CD14-positive monocyte (primary cell): ENCODE data around the gene COPS4. TPM values are rescaled to one million over a fixed set of nuclear protein-coding genes. Genes with fewer than 3 reads are reported as not detected.

Experiments used
- DNase-seq, 3 donors: peaks; one replicate each; pipeline ENCODE4 v3.0.0-alpha.2; 2011 to 2022
- H2AFZ ChIP-seq: 2 replicates; pipeline ENCODE4 v1.6.0; 2012; ENCODE audit warnings: mild to moderate bottlenecking, low read depth, low read length, inconsistent platforms; ENCODE audit not compliant: insufficient read depth, poor library complexity, severe bottlenecking
- H3K27ac ChIP-seq, 2 donors: 1 replicate in 1 of 2; 2 replicates in 1 of 2; pipeline ENCODE4 v1.5.1; 2012 to 2013; ENCODE audit warnings: low read length in 2 of 2, control low read depth in 1 of 2, inconsistent platforms in 1 of 2, low read depth in 1 of 2, mild to moderate bottlenecking in 1 of 2
- H3K27me3 ChIP-seq, 2 donors: one replicate each; pipeline versions ENCODE4 v1.6.0 to v1.6.1; 2011 to 2013; ENCODE audit warnings: low read length in 2 of 2; ENCODE audit not compliant: control insufficient read depth in 2 of 2, insufficient read depth in 2 of 2
- H3K36me3 ChIP-seq, 2 donors: replicated peaks in 1 of 2; 1 replicate in 1 of 2; 2 replicates in 1 of 2; pipeline versions ENCODE4 v1.5.1 to v1.6.1; 2012 to 2013; ENCODE audit warnings: low read length in 2 of 2, control low read depth in 1 of 2, inconsistent platforms in 1 of 2, mild to moderate bottlenecking in 1 of 2; ENCODE audit not compliant: insufficient read depth in 2 of 2, control insufficient read depth in 1 of 2
- H3K4me1 ChIP-seq, 2 donors: 1 replicate in 1 of 2; 2 replicates in 1 of 2; pipeline versions ENCODE4 v1.5.1 to v1.6.1; 2012 to 2013; ENCODE audit warnings: low read length in 2 of 2, control low read depth in 1 of 2, inconsistent platforms in 1 of 2, mild to moderate bottlenecking in 1 of 2, moderate library complexity in 1 of 2; ENCODE audit not compliant: insufficient read depth in 2 of 2, control insufficient read depth in 1 of 2
- H3K4me2 ChIP-seq: replicated peaks from 2 replicates; pipeline ENCODE3; 2012; ENCODE audit warnings: low read length, moderate library complexity, mild to moderate bottlenecking; ENCODE audit not compliant: poor library complexity, severe bottlenecking; ENCODE audit errors: extremely low read depth
- H3K4me3 ChIP-seq, 3 experiments: fragments of 200-600 bp in 1 of 3; sonication (generic) in 1 of 3; replicated peaks in 1 of 3; 1 replicate in 2 of 3; 2 replicates in 1 of 3; pipeline ENCODE4 v1.5.1; 2011 to 2013; ENCODE audit warnings: low read length in 3 of 3, mild to moderate bottlenecking in 3 of 3, control low read depth in 2 of 3, low read depth in 2 of 3, inconsistent platforms in 1 of 3, moderate library complexity in 1 of 3
- H3K79me2 ChIP-seq: 2 replicates; pipeline ENCODE4 v1.6.0; 2012; ENCODE audit warnings: mild to moderate bottlenecking, control low read depth, inconsistent platforms, low read length, moderate library complexity; ENCODE audit not compliant: insufficient read depth
- H3K9ac ChIP-seq: 2 replicates; pipeline ENCODE4 v1.6.0; 2017; ENCODE audit warnings: low read length, mild to moderate bottlenecking; ENCODE audit not compliant: insufficient read depth, poor library complexity, severe bottlenecking
- H3K9me3 ChIP-seq, 2 donors: replicated peaks in 1 of 2; 1 replicate in 1 of 2; 2 replicates in 1 of 2; pipeline versions ENCODE4 v1.5.1 to v1.6.1; 2012 to 2013; ENCODE audit warnings: low read length in 2 of 2, control low read depth in 1 of 2; ENCODE audit not compliant: control insufficient read depth in 1 of 2, insufficient read depth in 1 of 2
- H4K20me1 ChIP-seq: 2 replicates; pipeline ENCODE4 v1.6.0; 2012; ENCODE audit warnings: mild to moderate bottlenecking, low read length, control low read depth, moderate library complexity; ENCODE audit not compliant: insufficient read depth
- H3K27ac Mint-ChIP-seq, 7 donors: one replicate each; pipeline ENCODE4 v1.8.0; 2020; ENCODE audit warnings: mild to moderate bottlenecking in 7 of 7, mixed read lengths in 7 of 7, moderate library complexity in 6 of 7, inconsistent platforms in 2 of 7
- H3K27me3 Mint-ChIP-seq, 3 donors: one replicate each; pipeline ENCODE4 v1.8.0; 2021 to 2022; ENCODE audit warnings: low read depth in 3 of 3, mild to moderate bottlenecking in 3 of 3, mixed read lengths in 3 of 3, moderate library complexity in 3 of 3, inconsistent platforms in 1 of 3
- H3K36me3 Mint-ChIP-seq, 2 donors: one replicate each; pipeline ENCODE4 v1.8.0; 2020; ENCODE audit warnings: mixed read lengths in 2 of 2, inconsistent platforms in 1 of 2, mild to moderate bottlenecking in 1 of 2
- H3K4me1 Mint-ChIP-seq: one replicate; pipeline ENCODE4 v1.8.0; 2020; ENCODE audit warnings: mild to moderate bottlenecking, mixed read lengths
- H3K4me3 Mint-ChIP-seq, 2 donors: one replicate each; pipeline ENCODE4 v1.8.0; 2020; ENCODE audit warnings: mild to moderate bottlenecking in 2 of 2, mixed read lengths in 2 of 2, moderate library complexity in 1 of 2
- H3K9me3 Mint-ChIP-seq, 7 donors: one replicate each; pipeline ENCODE4 v1.8.0; 2020 to 2022; ENCODE audit warnings: mixed read lengths in 7 of 7, mild to moderate bottlenecking in 6 of 7, moderate library complexity in 6 of 7, inconsistent platforms in 2 of 7
- CTCF ChIP-seq: fragments of 200-600 bp; IDR thresholded peaks from one replicate; pipeline ENCODE4 v1.8.0; 2022; ENCODE audit warnings: antibody characterized with exemption, mild to moderate bottlenecking
- WGBS: methylation state at CpG from one replicate; pipeline ENCODE4 v1.1.5; 2013; ENCODE audit warnings: missing lambda C conversion rate; ENCODE audit not compliant: insufficient coverage; 5-methylcytosine and 5-hydroxymethylcytosine counted together
- intact Hi-C, 2 donors: fragments of 100-400 bp; cut with micrococcal nuclease; formaldehyde crosslinking; loops; one replicate each; pipeline versions ENCODE4 v1.15.0 to v1.15.1; 2023
- polyA plus RNA-seq, 3 donors: library from polyadenylated mRNA; depleted of rRNA in 1 of 3; unstranded in 2 of 3; stranded (reverse) in 1 of 3; fragments of 300-500 nt in 2 of 3; fragments of >200 nt in 1 of 3; fragmentation: Illumina TruSeq in 2 of 3; gene quantifications; 1 replicate in 2 of 3; 2 replicates in 1 of 3; pipeline ENCODE4 v1.2.3, GENCODE V29; 2012 to 2021

Gene COPS4
- polyA plus RNA-seq, 3 donors: 16.0 to 54.7 (median 54.5) TPM

DNA sequence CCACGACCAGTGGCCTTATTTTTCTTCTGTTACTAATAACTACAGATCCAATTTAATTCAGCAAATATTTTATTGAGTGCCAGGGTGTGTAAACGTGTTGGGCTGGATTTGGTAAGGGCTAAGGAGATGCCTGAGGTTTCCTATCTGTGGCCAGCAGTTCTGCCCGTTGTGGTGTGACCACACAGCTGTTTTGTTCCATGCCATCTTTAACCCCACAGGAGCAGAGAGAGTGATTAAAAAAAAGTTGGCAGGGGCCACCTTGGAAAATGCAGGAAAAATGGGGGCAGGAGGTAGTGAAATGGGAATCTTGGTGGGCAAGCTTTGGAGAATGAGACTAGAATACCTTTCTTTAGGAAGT lies 78.4 kb downstream of the COPS4 start:
- Mint-ChIP-seq H3K27me3 (peaks cover 0 to 4% (median 0%) of the 10 kb centered on the region in 3 donors), H3K4me1 (peaks cover 57% of the 10 kb centered on the region), H3K4me3 (peak overlapping the region; percentile 84 to 92), H3K27ac (peak overlapping the region; percentile 81 to 95 (median 86)), H3K9me3 (no peaks in the 10 kb centered on the region), H3K36me3 (peaks cover 0 to 5% of the 10 kb centered on the region in 2 donors)
- H2AFZ ChIP-seq: peak overlapping the region; percentile 85
- no peaks in the 10 kb centered on the region for H3K27me3 ChIP-seq
- peak overlapping the region; percentile 87 for H3K4me2 ChIP-seq
- no CpG with 5 or more reads among the region's 3 CpGs for WGBS
- H3K79me2 ChIP-seq: peaks cover 88% of the 10 kb centered on the region
- H3K27ac ChIP-seq: peak overlapping the region; percentile 87 to 88
- no peaks in the 10 kb centered on the region for H4K20me1 ChIP-seq
- peak overlapping the region; percentile 58 to 90 (median 85) for H3K4me3 ChIP-seq
- no peaks in the 10 kb centered on the region for H3K9me3 ChIP-seq
- no peak for DNase-seq
- no peak for TF ChIP-seq CTCF
- H3K9ac ChIP-seq: peak overlapping the region; percentile 58
- H3K36me3 ChIP-seq: no peaks in the 10 kb centered on the region
- peaks cover 60 to 75% of the 10 kb centered on the region in 2 donors for H3K4me1 ChIP-seq
- intact Hi-C loops: loop anchor here in 1 of 2 donors (2.0 to 5.0 kb wide), 2 partner anchors 13 to 84 kb away; no protein-coding TSS in a partner anchor

- H3K4me1 Mint-ChIP-seq: peaks cover 62% of the 10 kb centered on the region
- peak in 2 of 3 donors; percentile 29 to 41 for DNase-seq
- Histone ChIP-seq H3K36me3 (no peaks in the 10 kb centered on the region), H3K27ac (peak within 1 kb of the TSS; percentile 87 to 88), H3K9me3 (no peaks in the 10 kb centered on the region), H3K79me2 (peaks cover 81% of the 10 kb centered on the region), H3K9ac (peak within 1 kb of the TSS; percentile 58), H3K27me3 (no peaks in the 10 kb centered on the region), H3K4me1 (peaks cover 66 to 77% of the 10 kb centered on the region in 2 donors), H4K20me1 (no peaks in the 10 kb centered on the region), H3K4me2 (peak within 1 kb of the TSS; percentile 87), H3K4me3 (peak within 1 kb of the TSS; percentile 58 to 90 (median 85)), H2AFZ (peak within 1 kb of the TSS; percentile 85)
- no peak for TF ChIP-seq CTCF
- no CpG with 5 or more reads among the region's 5 CpGs for WGBS
- intact Hi-C loops: loop anchor here (2.0 to 5.0 kb wide), 2 partner anchors 83 to 136 kb away; no protein-coding TSS in a partner anchor
- H3K4me3 Mint-ChIP-seq: peak within 1 kb of the TSS; percentile 84 to 92
- H3K27me3 Mint-ChIP-seq: peaks cover 0 to 4% (median 0%) of the 10 kb centered on the region in 3 donors
- no peaks in the 10 kb centered on the region for H3K36me3 Mint-ChIP-seq
- peaks cover 0 to 2% (median 0%) of the 10 kb centered on the region in 7 donors for H3K9me3 Mint-ChIP-seq
- H3K27ac Mint-ChIP-seq: peak within 1 kb of the TSS; percentile 86 to 95 (median 88)
Observed at GRCh38 chr4:83114576-83114975, 79.6 kb downstream of the COPS4 start, which contains the start of gene PLAC8. Gene PLAC8, minus strand, starts transcription at chr4:83114729. Its CDS starts 6,808 bp downstream, at chr4:83107921.
